DND-41 (cell line): ENCODE measurements around the gene OSTF1.

Experiments used
- CTCF ChIP-seq: IDR thresholded peaks from 2 replicates; pipeline ENCODE4 v1.5.1; 2012; ENCODE audit warnings: borderline replicate concordance, low read length, moderate library complexity, mild to moderate bottlenecking; ENCODE audit not compliant: poor library complexity, severe bottlenecking; ENCODE audit errors: extremely low read depth
- EZH2 ChIP-seq: IDR thresholded peaks from 3 replicates; pipeline ENCODE4 v1.6.1; 2012; ENCODE audit warnings: borderline replicate concordance, low read depth, mild to moderate bottlenecking, moderate library complexity, low read length, inconsistent platforms; ENCODE audit not compliant: severe bottlenecking

GRCh38 chr9:75046725-75047345 lies 41.5 kb upstream of the OSTF1 start:
- TF ChIP-seq CTCF, result no peak
- TF ChIP-seq EZH2, result no peak
